GM12874 (cell line): ENCODE measurements around the gene SLC25A21.

ENCODE experiments used
- CTCF ChIP-seq: IDR thresholded peaks from 2 replicates; pipeline ENCODE4 v1.5.1; 2011; ENCODE audit warnings: low read depth, mild to moderate bottlenecking, control low read depth, low read length, moderate library complexity; ENCODE audit not compliant: insufficient read depth

SLC25A21 gene

GRCh38 chr14:36938678-36939077, 233.7 kb downstream of the SLC25A21 start:
- TF ChIP-seq CTCF: no peak

- TF ChIP-seq CTCF: no peak
Observed at GRCh38 chr14:36935976-36936678, 236.3 kb downstream of the SLC25A21 start.

GRCh38 chr14:36934304-36934703, 238.1 kb downstream of the SLC25A21 start:
- TF ChIP-seq CTCF: no peak

GRCh38 chr14:36931791-36932190, 240.6 kb downstream of the SLC25A21 start:
- TF ChIP-seq CTCF: no peak

- TF ChIP-seq CTCF: no peak
Observed at GRCh38 chr14:36928432-36928831, 244.0 kb downstream of the SLC25A21 start.

GRCh38 chr14:36925094-36925493, 247.3 kb downstream of the SLC25A21 start:
- no peak for TF ChIP-seq CTCF

- no peak for TF ChIP-seq CTCF
Observed at GRCh38 chr14:36916668-36917067, 255.7 kb downstream of the SLC25A21 start.
